ENCODE measurements around the gene GRB10.

DNA sequence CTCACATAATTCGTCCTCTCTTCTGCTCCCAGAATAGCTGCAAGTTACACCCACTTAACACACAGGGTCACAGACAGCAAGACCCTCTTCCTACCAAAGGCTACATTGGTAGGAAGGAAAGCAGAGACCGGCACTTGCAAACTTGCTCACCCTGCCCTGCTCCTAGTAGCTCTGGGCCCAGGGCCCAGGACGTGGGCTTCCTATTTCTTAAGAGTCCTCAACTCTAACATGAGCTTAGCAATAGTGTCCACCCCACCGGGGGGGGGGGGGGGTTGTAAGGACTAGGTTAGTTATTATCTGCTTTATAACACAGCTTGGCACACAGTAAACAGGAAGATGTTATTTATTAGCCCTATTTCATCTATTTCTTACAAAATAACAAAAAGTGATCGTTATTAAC, 106.6 kb downstream of the GRB10 start:
- no peak for TF ChIP-seq SMC3 (IDR thresholded peaks at IDR 0.05)
- TF ChIP-seq, protein P1, sequence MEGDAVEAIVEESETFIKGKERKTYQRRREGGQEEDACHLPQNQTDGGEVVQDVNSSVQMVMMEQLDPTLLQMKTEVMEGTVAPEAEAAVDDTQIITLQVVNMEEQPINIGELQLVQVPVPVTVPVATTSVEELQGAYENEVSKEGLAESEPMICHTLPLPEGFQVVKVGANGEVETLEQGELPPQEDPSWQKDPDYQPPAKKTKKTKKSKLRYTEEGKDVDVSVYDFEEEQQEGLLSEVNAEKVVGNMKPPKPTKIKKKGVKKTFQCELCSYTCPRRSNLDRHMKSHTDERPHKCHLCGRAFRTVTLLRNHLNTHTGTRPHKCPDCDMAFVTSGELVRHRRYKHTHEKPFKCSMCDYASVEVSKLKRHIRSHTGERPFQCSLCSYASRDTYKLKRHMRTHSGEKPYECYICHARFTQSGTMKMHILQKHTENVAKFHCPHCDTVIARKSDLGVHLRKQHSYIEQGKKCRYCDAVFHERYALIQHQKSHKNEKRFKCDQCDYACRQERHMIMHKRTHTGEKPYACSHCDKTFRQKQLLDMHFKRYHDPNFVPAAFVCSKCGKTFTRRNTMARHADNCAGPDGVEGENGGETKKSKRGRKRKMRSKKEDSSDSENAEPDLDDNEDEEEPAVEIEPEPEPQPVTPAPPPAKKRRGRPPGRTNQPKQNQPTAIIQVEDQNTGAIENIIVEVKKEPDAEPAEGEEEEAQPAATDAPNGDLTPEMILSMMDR (IDR thresholded peaks at IDR 0.05) = no peak
- TF ChIP-seq ZFP36 (IDR thresholded peaks at IDR 0.05; ENCODE audit: borderline replicate concordance, partially characterized antibody) = no peak
- no peak for TF ChIP-seq ESRRA (IDR thresholded peaks at IDR 0.05; ENCODE audit: borderline replicate concordance, low read length)
- TF ChIP-seq, protein P2, sequence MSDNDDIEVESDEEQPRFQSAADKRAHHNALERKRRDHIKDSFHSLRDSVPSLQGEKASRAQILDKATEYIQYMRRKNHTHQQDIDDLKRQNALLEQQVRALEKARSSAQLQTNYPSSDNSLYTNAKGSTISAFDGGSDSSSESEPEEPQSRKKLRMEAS (IDR thresholded peaks at IDR 0.05) = no peak
- no peak for TF ChIP-seq POLR2A (IDR thresholded peaks at IDR 0.05; ENCODE audit: low read length)
- no peak for TF ChIP-seq EP300 (IDR thresholded peaks at IDR 0.05)
- TF ChIP-seq GATA3 (IDR thresholded peaks at IDR 0.05; ENCODE audit: borderline replicate concordance) = no peak
- no peak for TF ChIP-seq CEBPB (IDR thresholded peaks at IDR 0.05)
- no peak for TF ChIP-seq RAD21 (conservative IDR thresholded peaks at IDR 0.05 in 1 of 2, IDR thresholded peaks at IDR 0.05 in 1 of 2)
- no peak for TF ChIP-seq FOSL2 (IDR thresholded peaks at IDR 0.05)
- no peak for TF ChIP-seq FOSL2 (CRISPR knock-in tag; IDR thresholded peaks at IDR 0.05)

Measured in A549 (cell line).